ENCODE measurements around the gene PIGQ.

- TF ChIP-seq POLR2A (IDR thresholded peaks at IDR 0.05) = no peak
- no peak for TF ChIP-seq CTCF (IDR thresholded peaks at IDR 0.05)
- TF ChIP-seq EP300 (IDR thresholded peaks at IDR 0.05) = no peak
These were observed 15.6 kb downstream of the PIGQ start for GRCh38 chr16:585351-585750.

Measured in ovary (tissue), 3 donors.